HG02852 (cell line): ENCODE measurements around the gene RNASE13.
"Not testable (repeated sequence)": the region's sequence is repeated elsewhere in the genome, so short reads cannot be mapped to it uniquely, and the experiment has no call there.

Experiments used
- ATAC-seq: cut with Tn5 transposase; IDR thresholded peaks from one replicate; pipeline ENCODE4 v1.9.1; 2021; ENCODE audit warnings: mild to moderate bottlenecking, moderate library complexity; ENCODE audit not compliant: unreplicated experiment

Gene RNASE13

DNA sequence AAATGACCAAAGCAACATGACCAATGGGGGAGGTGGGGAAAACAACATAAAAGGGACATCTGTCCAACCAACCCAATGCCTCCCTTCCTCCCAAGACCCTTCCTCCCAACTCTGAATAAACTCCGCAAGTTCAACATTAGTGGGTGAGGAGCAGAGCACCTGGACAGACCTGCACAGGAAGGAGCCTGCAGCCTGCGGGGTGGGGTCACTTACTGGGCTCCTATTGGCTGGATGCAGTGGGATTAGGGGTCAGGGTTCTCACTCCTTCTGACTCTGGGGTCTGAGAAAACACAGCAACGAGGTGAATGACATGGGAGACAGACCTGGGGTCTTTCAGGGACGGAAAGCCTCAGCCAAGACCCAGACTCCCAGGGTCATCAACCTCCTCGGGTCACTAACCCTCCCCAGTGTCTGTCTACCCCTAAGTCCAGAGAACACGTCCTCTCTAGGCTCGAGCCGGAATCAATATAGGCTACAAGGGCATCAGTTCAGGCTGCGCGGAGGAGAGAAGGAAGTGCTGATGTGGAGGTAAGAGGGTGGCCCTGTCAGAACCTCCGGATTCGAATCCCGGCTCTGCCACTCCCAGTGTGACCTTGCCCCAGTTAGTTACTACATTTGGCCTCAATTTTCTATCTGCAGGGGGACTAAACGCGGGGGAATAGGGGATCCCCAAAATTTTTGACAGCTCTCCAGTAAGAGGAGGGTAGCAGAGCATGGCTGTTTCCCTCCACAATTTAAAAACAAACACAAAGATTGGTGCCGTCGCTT, 10.6 kb downstream of the RNASE13 start:
- ATAC-seq = no peak

DNA sequence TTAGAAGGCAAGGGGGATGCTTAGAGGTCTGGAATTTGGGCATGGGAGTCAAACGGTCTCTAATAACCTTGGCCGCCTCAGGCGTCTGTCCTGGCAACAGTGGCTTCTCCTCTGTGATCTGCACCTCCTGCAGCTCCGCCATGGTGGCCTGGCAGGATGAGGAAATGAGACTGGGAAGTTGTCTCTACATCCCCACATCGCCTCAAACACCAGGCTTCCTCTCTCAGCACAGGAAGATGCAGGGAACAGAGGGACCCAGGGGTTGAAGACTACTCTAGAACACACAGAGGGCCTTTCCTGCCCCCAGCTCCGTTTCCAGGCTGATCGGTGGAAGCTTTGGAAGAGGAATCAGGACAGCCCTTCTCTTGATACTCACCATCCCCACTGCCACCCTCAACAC, 11.4 kb downstream of the RNASE13 start:
- ATAC-seq = no peak

DNA sequence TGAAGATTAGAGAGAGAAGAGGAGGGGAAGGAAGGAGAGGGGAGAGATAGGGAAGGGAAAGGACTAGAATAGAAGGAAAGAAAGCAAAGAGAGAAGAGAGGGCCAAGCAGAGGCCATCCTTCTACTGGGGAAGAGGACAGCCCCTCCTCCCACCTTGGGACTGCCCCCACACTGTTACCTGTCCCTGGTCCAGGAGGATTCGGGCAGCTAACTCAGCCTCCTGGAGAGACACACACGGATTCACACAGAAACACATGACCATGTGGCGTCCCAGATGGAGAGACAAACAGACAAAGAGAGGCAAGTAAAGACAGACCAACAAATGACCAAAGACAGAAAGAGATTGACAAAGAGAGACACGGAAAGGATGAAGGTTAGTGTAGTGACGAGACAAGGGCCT, 11.9 kb downstream of the RNASE13 start:
- ATAC-seq = no peak

DNA sequence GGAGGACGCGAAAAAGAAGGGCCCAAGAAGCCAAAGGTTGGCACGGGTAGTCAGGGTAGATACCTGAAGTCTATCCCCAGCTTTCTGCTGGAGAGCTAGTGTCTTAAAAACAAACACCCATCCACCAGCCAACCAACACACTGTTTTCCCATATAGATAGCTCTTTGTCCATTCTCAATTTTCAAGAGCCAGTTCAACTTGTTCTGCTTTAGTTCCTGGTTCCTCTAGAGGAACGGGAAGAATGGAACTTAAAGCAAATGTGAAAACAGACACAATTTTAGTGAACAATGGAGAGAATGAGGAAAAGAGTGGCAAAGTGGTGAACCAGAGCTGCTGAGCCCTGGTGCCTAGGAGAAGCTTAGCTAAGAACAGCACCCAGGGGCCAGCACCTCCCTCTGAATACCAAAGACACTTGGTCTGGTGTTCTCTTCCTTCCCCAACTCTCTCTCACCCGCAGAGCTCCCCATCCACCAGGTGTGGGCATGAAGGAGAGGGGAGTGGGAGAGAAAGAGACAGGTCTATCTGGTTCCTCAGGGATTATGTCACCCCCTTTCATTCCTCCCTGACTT, 13.5 kb downstream of the RNASE13 start:
- no peak for ATAC-seq

DNA sequence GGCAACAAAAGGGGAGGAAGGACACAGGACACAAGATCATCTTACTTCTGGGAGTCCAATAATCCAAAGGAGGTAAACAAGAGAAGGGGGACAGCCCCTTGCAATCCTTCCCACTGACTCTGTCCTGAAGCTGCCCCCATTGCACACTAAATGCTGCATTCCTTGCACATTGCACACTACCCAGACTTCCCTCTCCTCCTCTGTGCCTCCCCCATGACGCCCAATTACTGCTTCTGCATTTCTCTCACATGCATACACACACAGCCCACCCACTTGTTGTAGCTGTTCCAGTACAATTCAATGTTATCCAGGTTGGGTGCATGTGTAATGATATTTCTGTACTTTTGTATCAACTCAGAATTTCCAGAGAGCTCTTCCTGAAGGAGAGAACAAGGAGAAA, 15.2 kb downstream of the RNASE13 start:
- no peak for ATAC-seq

DNA sequence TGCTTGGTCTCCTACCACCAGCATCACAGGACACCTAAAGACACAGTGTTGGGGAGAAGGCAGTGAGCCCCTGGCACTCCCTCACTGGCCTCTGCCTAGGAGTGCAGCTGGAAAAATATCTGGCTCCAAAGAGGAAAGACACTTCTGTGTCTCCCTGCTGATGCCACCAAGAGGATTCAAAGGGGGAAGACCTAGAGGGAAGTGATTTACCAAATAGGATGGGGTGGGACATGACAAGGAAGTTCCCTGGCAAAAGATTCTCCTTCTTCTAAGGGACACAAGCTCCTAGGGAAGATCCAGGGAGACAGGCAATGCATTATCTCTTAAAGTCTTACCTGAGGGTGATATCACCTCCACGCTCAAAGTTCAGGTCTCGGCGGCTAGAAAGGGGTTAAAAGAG, 15.8 kb downstream of the RNASE13 start:
- ATAC-seq = no peak

DNA sequence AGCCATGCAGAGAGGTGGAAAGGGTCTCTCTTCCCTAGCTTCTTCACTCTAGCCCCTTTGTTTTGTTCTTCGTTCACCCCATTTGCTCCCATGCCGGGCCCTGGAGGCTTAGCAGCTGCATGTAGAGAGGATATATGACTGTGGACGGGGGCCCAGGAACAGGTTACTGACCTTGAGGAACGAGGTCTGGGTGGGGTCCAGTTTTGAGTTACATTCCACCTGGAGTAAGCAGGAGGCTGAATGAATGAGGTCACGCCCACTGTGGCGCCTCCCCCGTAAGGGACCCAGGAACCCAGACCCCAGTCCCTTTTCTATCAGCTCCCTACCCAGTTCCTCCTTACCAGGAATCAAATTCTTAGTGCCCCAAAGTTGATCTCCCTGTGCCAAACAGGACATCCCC, 16.3 kb downstream of the RNASE13 start:
- ATAC-seq = no peak

DNA sequence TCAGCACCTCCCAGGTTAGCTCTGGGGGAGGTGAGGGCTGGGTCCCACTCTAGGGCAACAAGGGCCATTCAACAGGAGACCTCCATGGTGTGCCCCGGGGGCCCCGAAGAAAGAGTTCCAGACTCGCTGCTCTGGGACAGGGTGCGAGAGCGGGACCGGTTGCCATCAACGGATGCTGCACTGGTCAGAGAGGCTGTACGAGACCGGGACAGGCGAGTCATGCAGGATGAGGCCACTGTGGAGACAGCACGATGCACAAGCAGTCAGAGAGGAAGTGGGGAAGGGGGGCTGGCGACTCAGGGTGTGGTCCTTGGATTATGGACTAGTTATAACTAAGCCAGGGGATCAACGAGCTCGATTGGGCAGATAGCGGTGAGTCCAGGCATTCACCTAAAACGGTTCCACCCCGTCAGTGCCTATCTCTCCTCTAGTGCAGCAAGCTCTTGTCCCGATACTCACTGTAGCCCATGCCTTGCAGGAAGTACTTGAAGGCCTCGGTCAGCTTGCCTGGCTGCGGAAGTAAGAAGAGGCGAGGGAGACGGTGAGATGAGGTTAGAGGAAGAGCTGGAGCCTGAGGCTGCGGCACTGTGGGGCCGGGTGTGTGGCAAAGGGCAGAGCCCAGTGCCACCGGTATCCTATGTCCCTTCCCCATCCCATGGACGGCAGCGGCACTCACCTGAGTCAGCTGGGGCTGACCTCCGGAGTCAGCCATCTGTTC, 16.9 kb downstream of the RNASE13 start:
- no peak for ATAC-seq

DNA sequence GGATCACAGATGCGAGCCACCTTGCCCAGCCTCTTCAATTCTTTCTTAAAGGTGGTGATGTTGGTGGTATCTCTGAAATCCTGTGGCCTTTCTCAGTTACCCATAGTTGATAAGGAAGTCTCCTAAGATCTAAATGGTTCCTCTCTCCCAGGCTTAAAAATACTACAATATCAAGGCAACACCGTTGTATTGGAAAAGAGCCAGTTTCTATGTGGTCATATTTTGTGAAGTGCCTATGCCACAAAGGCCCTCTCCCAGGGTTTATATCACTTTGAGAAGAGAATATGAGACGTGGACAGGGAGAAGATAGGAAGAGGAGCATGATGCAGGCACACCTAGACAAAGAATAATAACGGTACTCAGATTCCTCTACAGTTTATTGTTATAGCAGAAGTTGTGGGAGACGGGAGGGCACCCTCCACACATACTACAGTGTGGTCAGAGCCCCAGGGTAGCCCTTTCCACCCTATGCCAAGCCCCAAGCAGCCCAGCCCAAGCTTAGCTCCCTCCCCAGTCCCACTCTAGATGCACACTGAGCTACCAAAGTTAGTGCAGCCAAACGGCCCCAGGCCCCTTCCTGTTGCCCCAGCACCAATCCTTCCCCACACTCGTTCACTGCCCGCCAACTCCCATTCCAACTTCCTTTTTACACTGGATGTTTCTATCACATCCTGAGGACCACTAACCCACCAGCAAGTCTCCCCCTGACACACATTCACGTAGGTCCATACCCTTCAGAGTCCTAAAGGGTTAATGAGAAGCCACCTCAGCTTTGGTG, 18.0 kb downstream of the RNASE13 start:
- ATAC-seq = no peak

DNA sequence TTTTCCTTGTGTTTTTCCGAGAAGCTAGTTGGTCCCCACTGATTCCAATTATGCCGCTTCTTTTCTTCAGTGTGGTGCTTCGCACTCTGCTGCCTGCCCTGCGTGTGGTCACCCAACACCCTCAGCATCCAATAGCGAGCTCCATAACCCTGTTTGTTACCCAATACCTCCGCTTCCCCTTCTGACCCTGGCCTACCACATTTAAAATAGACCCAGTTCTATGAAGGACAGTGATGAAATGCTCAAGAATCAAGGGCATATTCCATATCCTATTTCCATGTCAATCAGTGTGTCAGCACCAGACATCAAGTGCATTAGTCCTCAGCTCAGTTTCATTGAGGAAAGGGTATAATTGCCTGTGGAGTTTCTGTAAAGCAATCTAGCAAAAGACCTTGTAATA, 19.3 kb downstream of the RNASE13 start:
- ATAC-seq = no peak

DNA sequence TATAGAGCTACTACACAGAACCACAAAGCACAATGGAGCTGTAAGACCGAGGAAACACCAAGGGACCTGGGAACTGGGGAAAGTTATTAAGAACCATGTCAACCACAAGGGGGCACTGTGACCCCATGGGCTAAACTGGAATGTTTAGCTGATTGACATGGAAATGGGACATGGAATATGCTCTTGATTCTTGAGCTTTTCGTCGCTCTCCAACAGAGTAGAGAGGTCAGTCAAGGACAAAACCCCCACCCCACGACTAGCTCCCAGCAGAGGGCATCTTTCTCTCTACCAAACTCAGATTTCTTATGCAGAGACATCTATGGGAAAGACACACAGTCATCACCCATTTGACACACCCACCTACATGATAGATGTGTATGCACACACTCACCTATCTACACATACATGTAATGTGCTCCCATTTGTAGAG, 19.8 kb downstream of the RNASE13 start:
- no peak for ATAC-seq

DNA sequence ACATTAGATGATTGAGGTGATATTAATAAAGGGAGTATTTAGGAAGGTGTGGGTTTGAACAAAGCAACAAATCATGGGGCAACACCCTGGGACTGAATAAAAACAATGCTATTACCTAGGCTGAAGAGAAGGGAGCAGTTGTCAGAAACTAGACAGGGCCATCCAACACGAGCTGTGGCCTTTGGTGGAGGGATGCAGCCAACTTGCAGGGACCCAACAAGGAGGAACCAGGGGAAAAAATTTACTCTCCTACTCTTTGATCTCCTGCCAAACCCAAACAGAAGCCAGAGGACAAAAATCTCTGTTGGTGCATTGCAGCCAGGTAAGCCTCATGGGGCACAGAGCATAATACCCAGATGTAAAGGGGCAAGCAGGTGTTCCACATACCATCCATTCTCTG, 23.5 kb downstream of the RNASE13 start:
- ATAC-seq = no peak

DNA sequence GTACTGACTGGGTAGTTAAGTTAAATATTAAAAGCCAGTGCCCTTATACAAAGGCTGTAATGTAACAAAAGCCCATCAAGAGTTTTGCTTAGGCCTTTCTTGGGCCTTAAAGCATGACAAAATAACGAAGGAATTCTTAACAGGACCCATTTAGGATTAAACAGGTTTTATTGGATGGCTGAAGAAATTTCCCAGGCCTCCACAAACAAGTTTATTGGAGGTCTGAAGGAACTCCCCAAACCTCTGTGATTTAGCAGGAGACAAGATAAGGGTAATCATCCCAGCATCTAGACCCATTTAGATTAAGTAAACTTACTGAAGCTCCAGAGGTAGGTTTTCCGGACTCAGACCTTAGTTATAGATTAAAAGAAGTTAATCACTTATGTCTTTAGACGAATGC, 24.9 kb downstream of the RNASE13 start:
- ATAC-seq = not testable (repeated sequence)

DNA sequence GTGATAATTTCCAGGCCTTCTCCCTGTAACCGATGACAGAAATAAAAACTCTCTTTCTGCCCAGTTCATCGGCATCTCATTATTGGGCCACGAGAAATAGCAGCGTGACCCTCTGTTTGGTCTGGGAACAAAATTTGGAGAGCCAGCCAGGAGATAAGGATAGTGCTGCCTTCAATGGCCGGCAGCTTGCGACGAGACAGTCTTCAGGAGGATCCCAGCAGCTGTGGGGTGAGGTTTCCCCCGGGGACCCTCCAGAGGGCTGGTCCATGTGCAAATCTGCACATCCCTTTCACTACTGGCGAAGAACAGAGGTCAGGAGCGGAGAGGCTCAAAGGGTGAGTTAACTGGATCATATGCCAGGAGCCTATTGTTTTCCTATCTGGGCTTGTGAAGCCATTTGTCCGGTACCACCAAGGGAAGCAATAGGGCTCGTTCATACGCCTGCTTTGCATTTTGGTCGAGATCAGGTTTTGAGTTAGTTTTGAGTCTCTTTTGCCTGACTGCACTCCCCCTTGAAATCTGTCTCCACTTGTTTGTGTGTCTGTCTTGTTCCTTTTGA, 30.7 kb downstream of the RNASE13 start:
- ATAC-seq = no peak

DNA sequence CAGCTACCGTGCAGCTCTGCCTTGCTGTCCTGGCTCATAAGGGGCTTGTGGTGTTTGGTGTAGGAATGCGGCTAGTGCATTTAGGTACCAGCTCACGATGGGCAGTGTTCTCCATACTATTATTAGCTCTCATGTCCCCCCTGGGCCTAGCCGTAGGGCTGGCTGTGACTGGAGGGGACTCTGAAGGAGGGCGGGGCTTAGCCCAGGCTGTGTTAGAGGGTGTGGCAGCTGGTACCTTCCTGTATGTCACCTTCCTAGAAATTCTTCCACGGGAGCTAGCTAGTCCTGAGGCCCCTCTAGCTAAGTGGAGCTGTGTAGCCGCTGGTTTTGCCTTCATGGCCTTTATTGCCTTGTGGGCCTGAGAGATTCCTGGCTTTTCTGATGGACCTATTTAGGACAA, 33.4 kb downstream of the RNASE13 start:
- no peak for ATAC-seq

DNA sequence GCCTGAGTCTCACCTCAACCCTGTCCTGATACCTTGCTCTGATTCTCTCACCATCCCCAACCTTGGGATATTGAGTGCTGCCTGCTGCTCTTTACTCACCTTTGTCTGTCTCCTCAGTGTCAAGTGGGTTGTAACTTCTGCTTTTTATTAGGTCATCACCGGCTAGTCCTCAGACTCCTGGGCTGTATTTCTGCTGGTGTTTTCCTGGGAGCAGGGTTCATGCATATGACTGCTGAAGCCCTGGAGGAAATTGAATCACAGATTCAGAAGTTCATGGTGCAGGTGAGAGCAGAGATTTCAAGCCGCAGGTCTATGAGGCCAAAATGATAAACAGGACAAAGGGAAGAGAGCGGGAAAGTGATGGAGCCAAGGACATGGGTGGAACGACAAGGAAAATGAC, 35.0 kb downstream of the RNASE13 start:
- ATAC-seq = no peak

DNA sequence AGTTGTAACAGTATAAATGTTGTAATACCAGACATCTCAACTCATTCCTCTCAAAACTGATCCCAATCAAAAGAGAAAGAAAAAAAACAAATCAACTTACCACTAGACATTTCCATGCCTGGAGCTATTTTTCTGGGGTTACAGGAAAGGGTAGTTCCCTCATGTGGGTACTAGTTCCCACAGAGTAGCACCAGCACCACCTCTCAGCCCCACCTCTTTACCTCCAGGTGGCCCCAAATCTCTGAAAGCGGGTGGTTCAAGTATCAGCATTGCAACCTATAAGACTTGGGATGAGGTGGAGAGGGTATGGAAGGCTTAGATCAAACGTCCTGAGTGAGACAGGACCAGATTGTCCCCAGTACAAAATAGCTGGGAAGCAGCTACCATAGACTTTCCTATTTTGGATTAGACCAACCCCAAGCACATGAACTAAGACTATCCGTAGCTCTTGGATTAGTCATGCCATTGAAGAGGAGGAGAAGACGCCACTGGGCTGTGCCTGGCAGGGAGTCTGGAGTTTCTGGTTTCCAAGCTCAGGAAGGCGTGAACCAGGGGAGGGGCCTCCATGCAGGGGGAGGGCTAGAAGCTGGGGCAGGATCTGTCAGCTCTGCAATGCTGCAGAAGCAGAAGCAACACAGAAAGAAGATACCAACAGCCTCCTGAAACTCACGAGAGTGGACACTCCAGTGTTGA, 35.8 kb downstream of the RNASE13 start, which contains the start of gene SLC39A2:
TSS of gene SLC39A2 (plus strand) at position 620 of the 693 bp plus-strand sequence. CDS start 154 bp downstream, outside the sequence.
- no peak for ATAC-seq

DNA sequence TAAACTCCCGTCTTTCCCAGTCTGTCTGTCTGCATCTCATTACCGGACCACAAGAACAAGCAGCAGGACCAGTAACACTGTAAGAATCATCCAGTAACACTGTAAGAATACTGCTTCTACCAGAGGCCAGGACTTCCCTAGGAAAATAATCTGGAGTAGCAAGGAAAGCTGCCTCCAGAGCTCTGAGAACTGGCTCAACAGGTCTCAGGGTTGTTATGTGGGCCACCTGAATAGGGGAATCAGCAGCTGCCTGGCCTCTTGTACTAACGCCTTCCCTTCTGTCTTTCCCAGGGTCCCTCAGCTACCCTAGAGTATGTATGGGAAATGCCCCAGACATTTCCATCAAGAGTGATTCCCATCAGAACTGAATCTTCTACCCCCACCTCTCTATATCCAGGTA, 36.5 kb downstream of the RNASE13 start:
- ATAC-seq = no peak

DNA sequence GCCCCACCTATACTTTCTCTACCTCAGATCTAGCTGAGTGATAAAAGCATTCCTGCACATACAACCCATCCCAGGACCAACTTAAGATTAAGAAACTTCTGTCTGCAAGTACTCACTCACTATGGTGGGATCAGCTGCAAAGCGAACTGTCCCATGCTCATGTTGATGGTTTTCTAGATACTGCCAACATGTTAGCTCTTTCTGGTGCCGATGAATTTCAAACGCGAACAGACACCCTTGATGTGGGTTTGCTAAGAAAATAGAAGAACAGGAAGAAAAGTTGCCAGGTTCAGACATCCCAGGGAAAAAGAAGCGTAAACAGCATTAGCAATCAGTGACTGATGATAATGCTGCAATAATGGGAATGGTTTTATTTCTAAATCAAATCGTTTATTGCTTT, 37.0 kb downstream of the RNASE13 start:
- ATAC-seq = no peak

DNA sequence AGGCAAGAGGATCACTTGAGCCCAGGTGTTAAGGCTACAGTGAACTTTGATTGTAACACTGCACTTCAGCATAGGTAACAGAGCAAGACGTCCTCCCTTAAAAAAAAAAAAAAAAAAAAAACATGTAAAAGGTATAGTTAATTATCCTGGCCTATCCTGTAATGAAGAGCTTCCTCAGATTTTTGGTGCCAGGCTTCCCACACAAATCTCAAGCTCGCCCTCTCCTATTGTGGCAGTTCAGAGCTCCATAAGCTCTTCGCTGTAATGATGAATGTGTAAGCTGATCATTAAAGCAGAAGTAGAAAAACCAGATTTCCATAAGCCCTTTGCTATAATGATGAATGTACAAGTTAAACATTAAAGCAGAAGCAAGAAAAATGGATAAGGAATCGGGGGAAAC, 37.5 kb downstream of the RNASE13 start:
- no peak for ATAC-seq
